Endothelial cell of umbilical vein (primary cell): ENCODE data around the gene CDC37L1.

ENCODE experiments used
- CTCF ChIP-seq, 2 donors: IDR thresholded peaks; 1 replicate in 1 of 2; 2 replicates in 1 of 2; pipeline ENCODE4 v1.5.1; 2011; ENCODE audit warnings: low read length in 2 of 2, mild to moderate bottlenecking in 2 of 2, moderate library complexity in 2 of 2, control low read depth in 1 of 2, inconsistent platforms in 1 of 2, low read depth in 1 of 2; ENCODE audit not compliant: insufficient read depth in 1 of 2; ENCODE audit errors: extremely low read depth in 1 of 2
- EZH2 ChIP-seq: IDR thresholded peaks from 2 replicates; pipeline ENCODE4 v1.6.1; 2012; ENCODE audit warnings: borderline replicate concordance, low read depth, mild to moderate bottlenecking, moderate library complexity, low read length, inconsistent platforms; ENCODE audit not compliant: severe bottlenecking
- FOS ChIP-seq: IDR thresholded peaks from 2 replicates; pipeline ENCODE4 v1.6.1; 2011; ENCODE audit warnings: mild to moderate bottlenecking, low read length, moderate library complexity, borderline replicate concordance; ENCODE audit not compliant: insufficient read depth
- JUN ChIP-seq: IDR thresholded peaks from 2 replicates; pipeline ENCODE4 v1.6.1; 2011; ENCODE audit warnings: borderline replicate concordance, low read depth; ENCODE audit not compliant: insufficient read length, insufficient read depth
- MAX ChIP-seq: IDR thresholded peaks from 2 replicates; pipeline ENCODE4 v1.6.1; 2011; ENCODE audit not compliant: insufficient read depth, insufficient read length
- MYC ChIP-seq: IDR thresholded peaks from one replicate; pipeline ENCODE4 v1.6.1; 2011; ENCODE audit warnings: mild to moderate bottlenecking, low read depth, low read length
- POLR2A ChIP-seq: IDR thresholded peaks from 2 replicates; pipeline ENCODE4 v1.6.1; 2012; ENCODE audit warnings: low read depth, mild to moderate bottlenecking, control low read depth, low read length
- POLR2AphosphoS5 ChIP-seq: IDR thresholded peaks from 2 replicates; pipeline ENCODE4 v1.6.1; 2012; ENCODE audit warnings: low read depth, mild to moderate bottlenecking, control low read depth, low read length, moderate library complexity; ENCODE audit not compliant: insufficient read depth

- TF ChIP-seq EZH2, result no peak
- TF ChIP-seq CTCF (IDR thresholded peaks at IDR 0.05; ENCODE audit: extremely low read depth in 1 of 2, insufficient read depth in 1 of 2, low read depth in 1 of 2, low read length in 2 of 2), result no peak
- TF ChIP-seq POLR2AphosphoS5, result no peak
- TF ChIP-seq POLR2A, result no peak
- TF ChIP-seq MYC, result no peak
- TF ChIP-seq FOS, result no peak
- no peak for TF ChIP-seq MAX
- no peak for TF ChIP-seq JUN
Measured at GRCh38 chr9:4689021-4689420, 9.7 kb downstream of the CDC37L1 start.
